GM10266 (cell line): ENCODE measurements around the gene KRTAP1-1.
"Not testable (repeated sequence)": the region's sequence is repeated elsewhere in the genome, so short reads cannot be mapped to it uniquely, and the experiment has no call there.

Experiments used
- DNase-seq: peaks from one replicate; pipeline ENCODE4 v3.0.0; 2012; ENCODE audit errors: extremely low spot score
- CTCF ChIP-seq: IDR thresholded peaks from 2 replicates; pipeline ENCODE4 v1.5.1; 2012; ENCODE audit warnings: mild to moderate bottlenecking, low read depth; ENCODE audit not compliant: control insufficient read depth, insufficient read depth; ENCODE audit errors: missing control alignments

Gene KRTAP1-1

GRCh38 chr17:41060052-41060604, 18.9 kb upstream of the KRTAP1-1 start, which contains the start of gene KRTAP2-3:
Gene KRTAP2-3, minus strand, starts transcription at chr17:41060114. Its CDS starts 64 bp downstream, at chr17:41060050.
- no peak for DNase-seq
- no peak for TF ChIP-seq CTCF

- not testable (repeated sequence) for DNase-seq
Observed at GRCh38 chr17:41059276-41060051, 18.2 kb upstream of the KRTAP1-1 start.

GRCh38 chr17:41058741-41059140, 17.5 kb upstream of the KRTAP1-1 start:
- DNase-seq: no peak
- TF ChIP-seq CTCF: no peak

GRCh38 chr17:41057547-41057946, 16.3 kb upstream of the KRTAP1-1 start:
- no peak for TF ChIP-seq CTCF
- no peak for DNase-seq

GRCh38 chr17:41055130-41055529, 13.9 kb upstream of the KRTAP1-1 start, which contains the start of gene KRTAP2-2:
Gene KRTAP2-2, minus strand, starts transcription at chr17:41055230. Its CDS starts 19 bp downstream, at chr17:41055211.
- DNase-seq: not testable (repeated sequence)

- DNase-seq: not testable (repeated sequence)
Observed at GRCh38 chr17:41054556-41054955, 13.3 kb upstream of the KRTAP1-1 start.

GRCh38 chr17:41054025-41054424, 12.8 kb upstream of the KRTAP1-1 start:
- TF ChIP-seq CTCF: no peak
- DNase-seq: no peak

GRCh38 chr17:41052566-41052965, 11.3 kb upstream of the KRTAP1-1 start:
- no peak for TF ChIP-seq CTCF

GRCh38 chr17:41049110-41049509, 7.9 kb upstream of the KRTAP1-1 start:
- no peak for DNase-seq
- no peak for TF ChIP-seq CTCF

More at GRCh38 chr17:41052566-41052965, 11.3 kb upstream of the KRTAP1-1 start:
- no peak for DNase-seq
